NCI-H1694 (cell line): ENCODE results near the gene DCAF12L2.
A peak's percentile ranks its signal among the peaks of the same experiment; 100 is the strongest.
"Not testable (repeated sequence)": the region's sequence is repeated elsewhere in the genome, so short reads cannot be mapped to it uniquely, and the experiment has no call there.

Experiments
- DNase-seq: peaks from one replicate; lab custom pipeline; 2025; lab: John Stamatoyannopoulos, UW

Gene DCAF12L2

DNA sequence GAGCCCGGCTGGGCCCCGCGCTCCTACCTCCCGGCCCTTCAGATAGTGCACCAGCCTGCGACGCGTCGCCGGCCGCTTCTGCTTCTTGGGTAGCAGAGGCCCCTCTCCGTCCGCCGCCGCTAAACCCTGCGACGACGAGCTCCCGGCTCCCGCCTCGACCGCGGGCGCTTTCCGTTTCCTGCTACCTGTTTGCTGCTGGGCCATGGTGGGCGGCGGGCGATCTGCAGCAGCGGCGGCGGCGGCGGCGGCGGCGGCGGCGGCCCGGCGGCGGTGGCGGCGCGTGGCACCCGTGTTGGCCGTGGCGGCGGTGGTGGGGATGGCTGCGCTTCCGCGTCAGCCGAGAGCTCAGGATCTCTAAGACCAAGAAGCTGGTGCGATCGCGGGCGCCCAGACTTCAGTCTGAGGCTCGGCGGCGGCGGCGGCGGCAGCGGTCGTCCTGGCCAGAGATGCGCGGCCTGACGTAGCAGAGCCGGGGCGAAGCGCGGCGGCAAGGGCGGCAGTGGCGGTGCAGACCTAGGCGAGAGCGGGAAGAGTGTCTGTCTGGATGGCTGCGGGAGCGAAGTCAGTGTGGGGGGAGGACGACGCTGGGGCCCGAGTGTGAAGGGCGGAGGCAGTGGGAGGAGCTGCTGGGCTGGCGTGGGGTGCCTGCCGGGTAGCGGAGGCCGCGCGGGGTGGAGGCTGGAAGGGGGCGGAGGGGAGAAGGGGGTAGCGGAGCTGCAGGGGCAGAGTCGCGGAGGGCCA, at the start of gene DCAF12L2:
DCAF12L2 (minus strand) TSS at position 569 of the 741 bp plus-strand sequence; CDS start at position 204, 365 bp downstream.
- no peak for DNase-seq

DNA sequence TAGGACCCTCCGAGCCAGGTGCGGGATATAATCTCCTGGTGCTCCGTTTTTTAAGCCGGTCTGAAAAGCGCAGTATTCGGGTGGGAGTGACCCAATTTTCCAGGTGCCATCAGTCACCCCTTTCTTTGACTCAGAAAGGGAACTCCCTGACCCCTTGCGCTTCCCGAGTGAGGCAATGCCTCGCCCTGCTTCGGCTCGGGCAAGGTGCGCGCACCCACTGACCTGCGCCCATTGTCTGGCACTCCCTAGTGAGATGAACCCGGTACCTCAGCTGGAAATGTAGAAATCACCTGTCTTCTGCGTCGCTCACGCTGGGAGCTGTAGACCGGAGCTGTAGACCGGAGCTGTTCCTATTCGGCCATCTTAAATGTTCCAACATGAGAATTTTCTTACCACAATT, 24.8 kb upstream of the DCAF12L2 start:
- DNase-seq, result not testable (repeated sequence)

DNA sequence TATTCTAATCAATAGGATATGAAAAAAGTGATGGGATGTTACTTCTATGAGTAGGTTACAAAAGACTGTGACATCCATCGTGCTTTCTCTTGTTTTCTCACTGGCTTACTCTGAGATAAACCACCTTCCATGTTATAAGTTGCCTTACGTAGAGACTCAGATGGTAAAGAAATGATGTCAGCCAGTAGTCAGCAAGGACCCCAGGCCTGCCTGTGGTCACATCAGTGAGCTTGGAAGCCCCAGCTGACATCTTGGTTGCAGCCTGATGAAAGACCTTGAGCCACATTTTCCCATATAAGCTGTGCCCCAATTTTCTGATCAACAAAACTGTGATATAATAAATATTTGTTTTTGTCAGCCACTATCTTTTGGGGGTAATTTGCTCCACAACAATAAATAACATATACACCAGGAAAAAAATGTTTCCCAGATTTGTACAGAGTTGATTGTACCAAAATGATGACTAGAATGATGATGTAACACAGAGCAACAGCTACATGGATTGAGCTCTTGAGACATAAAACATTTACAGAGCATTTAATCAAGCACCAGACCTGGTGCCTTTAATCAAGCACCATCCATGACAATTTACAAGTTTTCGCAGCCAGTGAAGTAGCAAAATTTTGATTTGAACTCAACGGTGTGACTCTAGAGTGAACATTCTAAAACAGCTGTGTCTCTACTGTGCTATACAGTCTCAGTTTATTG, 11.2 kb upstream of the DCAF12L2 start:
- no peak for DNase-seq

DNA sequence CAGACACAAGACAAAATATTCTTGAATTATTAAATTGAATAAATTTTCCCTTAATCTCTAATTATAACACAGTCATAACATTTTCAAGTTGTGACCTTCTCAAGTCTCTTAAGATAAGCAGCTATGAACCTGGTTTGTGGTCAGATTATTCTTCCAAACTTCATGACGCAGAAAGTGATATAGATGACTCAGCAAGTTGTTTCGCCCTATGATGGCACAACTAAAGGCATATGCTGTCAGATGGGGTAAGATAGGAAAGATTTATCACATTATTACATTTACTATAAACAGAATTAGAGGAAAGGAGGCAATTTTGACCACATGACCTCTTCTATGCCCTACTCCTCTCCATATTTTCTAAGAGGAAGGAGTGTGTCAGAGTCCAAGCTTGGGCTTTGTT, 4.6 kb upstream of the DCAF12L2 start:
- DNase-seq, result no peak

DNA sequence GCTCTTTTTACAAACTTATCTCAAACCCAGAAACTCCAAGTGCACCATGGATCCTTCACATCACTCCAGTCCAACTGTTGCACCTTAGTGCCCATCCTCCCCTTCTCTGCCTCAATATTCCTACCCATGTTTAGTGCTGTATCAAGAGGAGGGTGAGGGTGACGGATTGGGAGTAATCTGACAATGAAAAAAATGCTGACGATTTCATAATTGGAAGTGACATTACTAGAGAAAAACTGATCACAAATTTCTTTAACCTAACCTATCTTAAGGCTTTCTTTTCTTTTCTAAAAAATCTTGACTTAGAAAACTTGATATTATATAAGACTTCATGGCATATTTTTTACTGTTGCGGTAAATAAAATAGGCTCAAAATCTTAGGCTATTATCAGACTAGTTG, 1.5 kb upstream of the DCAF12L2 start:
- DNase-seq, result no peak

DNA sequence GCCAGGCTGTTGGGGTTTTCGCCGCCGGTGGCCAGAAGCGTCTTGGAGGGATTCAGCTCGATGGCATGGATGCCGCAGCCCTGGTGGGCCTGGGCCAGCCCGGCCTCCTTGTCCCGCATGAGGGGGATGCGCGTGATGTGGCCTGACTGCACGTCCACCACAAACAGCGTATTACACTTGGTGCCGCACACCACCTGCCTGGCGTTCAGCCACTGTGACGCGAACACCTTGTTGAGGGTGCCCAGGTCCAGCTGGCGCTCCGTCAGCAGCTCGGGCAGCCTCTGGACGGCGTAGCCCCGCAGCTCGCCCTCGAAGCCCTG, 728 bp downstream of the DCAF12L2 start:
- DNase-seq, result no peak

DNA sequence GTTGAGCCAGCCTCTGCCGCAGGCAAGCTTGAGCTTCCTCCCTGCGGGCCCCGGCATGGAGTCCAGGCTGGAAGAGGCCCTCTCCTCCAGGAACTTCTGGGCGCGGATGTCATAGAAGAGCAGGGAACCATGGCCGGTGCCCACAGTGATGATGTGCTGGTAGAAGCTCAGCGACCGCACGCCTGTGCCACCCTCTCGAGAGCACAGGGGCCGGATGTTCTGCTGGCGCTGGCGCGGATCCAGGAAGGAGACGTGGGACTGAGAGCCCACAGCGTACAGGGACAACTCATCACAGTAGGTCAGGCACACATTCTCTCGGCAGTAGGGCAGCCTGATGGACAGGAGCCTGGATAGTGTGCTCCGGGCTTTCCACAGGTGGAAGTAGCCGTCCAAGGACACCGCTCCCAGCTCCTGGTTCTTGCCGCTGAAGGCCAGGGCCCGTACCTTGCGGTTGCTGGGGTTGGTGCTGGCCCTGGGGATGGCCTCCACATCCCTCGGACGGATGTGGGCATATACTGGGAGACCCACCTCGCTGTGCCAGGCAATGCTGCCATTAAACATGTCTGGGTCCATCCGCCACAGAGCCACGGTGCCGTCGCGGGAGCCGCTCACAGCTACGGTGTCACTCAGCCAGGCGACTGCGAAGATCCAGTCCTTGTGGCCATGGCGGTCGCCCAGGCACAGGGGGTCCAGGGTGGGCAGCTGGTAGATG, 1.2 kb downstream of the DCAF12L2 start:
- no peak for DNase-seq

DNA sequence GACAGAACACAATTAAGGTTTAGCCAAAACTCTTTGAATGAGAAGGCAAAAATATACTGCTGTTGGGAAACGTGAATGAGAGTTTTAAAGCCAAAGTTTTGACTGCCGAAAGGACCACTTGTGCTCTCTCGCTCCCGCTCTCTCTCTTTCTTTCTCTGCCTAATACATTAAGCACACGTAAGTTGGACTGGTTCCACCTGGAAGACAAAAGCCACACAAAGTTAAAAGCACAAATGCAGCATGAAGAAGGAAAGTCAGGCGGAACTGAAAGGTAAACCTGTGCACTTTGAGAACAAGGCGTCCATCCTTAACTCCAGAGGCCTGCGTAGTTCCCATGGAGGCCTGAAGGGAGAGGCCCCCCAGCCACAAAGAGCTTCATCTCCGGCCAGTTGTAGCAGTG, 1.9 kb downstream of the DCAF12L2 start:
- no peak for DNase-seq

DNA sequence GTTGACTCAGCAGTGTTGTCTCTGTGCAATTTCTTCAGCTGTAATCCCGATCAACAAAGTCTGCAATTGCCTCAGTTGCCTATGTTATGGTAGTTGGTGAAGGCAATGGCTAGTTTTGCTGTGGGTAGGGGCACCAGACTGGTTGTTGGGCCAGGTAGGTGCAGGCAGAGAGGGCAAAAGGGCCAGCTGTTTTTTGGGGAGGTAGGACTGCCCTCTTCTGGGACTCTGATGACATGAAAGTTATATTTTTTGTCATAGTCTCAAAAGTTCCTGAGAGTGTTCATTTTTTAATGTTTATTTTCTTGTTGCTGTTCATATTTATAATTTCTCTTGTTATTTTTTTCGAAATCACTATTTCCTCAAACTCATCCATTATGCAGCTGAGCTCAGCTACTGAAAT, 25.1 kb downstream of the DCAF12L2 start:
- no peak for DNase-seq

DNA sequence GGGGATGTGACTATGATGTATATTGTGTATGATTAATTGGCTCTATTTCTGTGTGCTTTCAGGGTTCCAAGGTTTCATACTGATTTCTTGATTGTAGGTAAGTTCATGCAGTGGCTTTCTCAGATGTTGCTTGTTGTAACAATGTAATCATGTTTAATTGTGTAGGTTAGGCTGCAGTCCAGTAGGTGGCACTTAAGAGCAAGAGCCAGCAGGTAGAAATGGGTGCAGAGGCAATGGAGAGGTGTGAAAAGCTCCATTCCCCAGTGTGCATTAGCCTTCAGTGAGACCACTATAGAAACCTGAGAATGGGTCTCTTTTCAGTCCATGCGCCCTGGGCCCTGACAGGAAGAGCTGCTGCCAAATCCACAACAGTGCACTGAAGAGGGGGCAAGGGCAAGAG, 28.2 kb downstream of the DCAF12L2 start:
- DNase-seq, result peak; percentile 1

DNA sequence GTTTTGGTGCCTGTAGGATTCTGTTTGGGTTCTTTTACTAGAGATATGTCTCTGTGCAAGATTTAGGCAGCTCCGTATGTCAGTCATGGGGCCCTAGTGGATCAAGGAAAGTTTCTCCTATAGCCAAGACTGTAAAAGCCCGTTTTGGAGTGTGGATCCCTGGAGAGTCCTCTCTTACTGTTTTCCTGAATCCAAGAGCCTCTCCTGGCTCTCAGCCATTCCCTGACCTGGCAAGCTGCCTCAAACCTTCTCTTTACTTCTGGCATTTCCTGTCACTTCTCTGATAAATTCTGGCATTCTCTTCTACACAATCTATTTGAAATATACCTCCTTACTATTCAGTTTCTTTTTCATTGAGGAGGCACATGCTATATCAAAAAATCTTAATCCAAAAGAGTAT, 41.4 kb downstream of the DCAF12L2 start:
- DNase-seq, result no peak
